H9 (cell line): ENCODE measurements around the gene EEF2K. TPM values are rescaled to one million over a fixed set of nuclear protein-coding genes. Genes with fewer than 3 reads are reported as not detected.

Experiments used
- DNase-seq: peaks from one replicate; pipeline ENCODE4 v3.0.0-alpha.2; 2017
- H2AFZ ChIP-seq: one replicate; pipeline ENCODE4 v1.6.1; 2013; ENCODE audit warnings: mild to moderate bottlenecking, low read length, control low read depth, moderate library complexity
- H2AK5ac ChIP-seq: 2 replicates; pipeline ENCODE4 v1.6.1; 2013; ENCODE audit warnings: low read length, control low read depth, mixed read lengths; ENCODE audit not compliant: insufficient read length
- H2BK120ac ChIP-seq: one replicate; pipeline ENCODE4 v1.6.1; 2013; ENCODE audit warnings: low read depth, mild to moderate bottlenecking, low read length, control low read depth, inconsistent platforms; ENCODE audit not compliant: poor library complexity, severe bottlenecking
- H2BK12ac ChIP-seq: 2 replicates; pipeline ENCODE4 v1.6.1; 2013; ENCODE audit warnings: low read length, control low read depth, mixed read lengths, low read depth; ENCODE audit not compliant: insufficient read length
- H2BK15ac ChIP-seq: 2 replicates; pipeline ENCODE4 v1.6.1; 2013; ENCODE audit warnings: low read depth, low read length, control low read depth
- H2BK20ac ChIP-seq: one replicate; pipeline ENCODE4 v1.6.1; 2013; ENCODE audit warnings: low read depth, mild to moderate bottlenecking, low read length, control low read depth, inconsistent platforms; ENCODE audit not compliant: poor library complexity, severe bottlenecking
- H2BK5ac ChIP-seq: 2 replicates; pipeline ENCODE4 v1.6.1; 2013; ENCODE audit warnings: low read length, control low read depth, mixed read lengths; ENCODE audit not compliant: insufficient read length
- H3K14ac ChIP-seq: 2 replicates; pipeline ENCODE4 v1.6.1; 2013; ENCODE audit warnings: low read length, control low read depth; ENCODE audit not compliant: insufficient read depth
- H3K18ac ChIP-seq: 2 replicates; pipeline ENCODE4 v1.6.1; 2013; ENCODE audit warnings: low read depth, mild to moderate bottlenecking, mixed read lengths, low read length, control low read depth; ENCODE audit not compliant: insufficient read length
- H3K23ac ChIP-seq: 2 replicates; pipeline ENCODE4 v1.6.1; 2013; ENCODE audit warnings: low read length, control low read depth, mixed read lengths, low read depth; ENCODE audit not compliant: insufficient read length
- H3K23me2 ChIP-seq: 2 replicates; pipeline ENCODE4 v1.6.1; 2013; ENCODE audit warnings: low read depth, mild to moderate bottlenecking, mixed read lengths, low read length, control low read depth; ENCODE audit not compliant: insufficient read length, poor library complexity, severe bottlenecking
- H3K27ac ChIP-seq: 2 replicates; pipeline ENCODE4 v1.5.1; 2013; ENCODE audit warnings: low read length, control low read depth, mixed read lengths, low read depth; ENCODE audit not compliant: insufficient read length
- H3K27me3 ChIP-seq: 2 replicates; pipeline ENCODE4 v1.6.1; 2013; ENCODE audit warnings: low read length, control low read depth, inconsistent platforms; ENCODE audit not compliant: insufficient read depth
- H3K4ac ChIP-seq: 2 replicates; pipeline ENCODE4 v1.6.1; 2013; ENCODE audit warnings: low read depth, mild to moderate bottlenecking, control low read depth, inconsistent platforms, low read length, moderate library complexity
- H3K4me1 ChIP-seq: 2 replicates; pipeline ENCODE4 v1.6.1; 2013; ENCODE audit warnings: low read length, control low read depth, inconsistent platforms; ENCODE audit not compliant: insufficient read depth
- H3K4me2 ChIP-seq: 2 replicates; pipeline ENCODE4 v1.6.1; 2013; ENCODE audit warnings: low read length, control low read depth, mixed read lengths; ENCODE audit not compliant: insufficient read length, insufficient read depth
- H3K56ac ChIP-seq: 2 replicates; pipeline ENCODE4 v1.6.1; 2013; ENCODE audit warnings: low read depth, mild to moderate bottlenecking, mixed read lengths, low read length, control low read depth; ENCODE audit not compliant: insufficient read length
- H3K79me1 ChIP-seq: 2 replicates; pipeline ENCODE4 v1.6.1; 2013; ENCODE audit warnings: low read depth, mild to moderate bottlenecking, moderate library complexity, low read length, control low read depth, inconsistent platforms; ENCODE audit not compliant: insufficient read depth, poor library complexity, severe bottlenecking
- H3K79me2 ChIP-seq: 2 replicates; pipeline ENCODE4 v1.6.1; 2013; ENCODE audit warnings: low read length, control low read depth, inconsistent platforms; ENCODE audit not compliant: insufficient read depth
- H3K9ac ChIP-seq: 2 replicates; pipeline ENCODE4 v1.6.1; 2013; ENCODE audit warnings: low read length, control low read depth, mixed read lengths; ENCODE audit not compliant: insufficient read length; ENCODE audit errors: extremely low read depth
- H3K9me3 ChIP-seq: one replicate; pipeline ENCODE4 v1.6.1; 2013; ENCODE audit warnings: low read depth, low read length, inconsistent platforms; ENCODE audit not compliant: control insufficient read depth
- H3T11ph ChIP-seq: one replicate; pipeline ENCODE4 v1.6.1; 2013; ENCODE audit warnings: mild to moderate bottlenecking, low read length, control low read depth, inconsistent platforms
- H4K20me1 ChIP-seq: one replicate; pipeline ENCODE4 v1.6.1; 2013; ENCODE audit not compliant: control insufficient read depth, insufficient read length, insufficient read depth
- H4K5ac ChIP-seq: 2 replicates; pipeline ENCODE4 v1.6.1; 2013; ENCODE audit warnings: low read depth, mild to moderate bottlenecking, mixed read lengths, low read length, control low read depth; ENCODE audit not compliant: insufficient read length
- H4K8ac ChIP-seq: replicated peaks from 2 replicates; pipeline ENCODE4 v1.6.1; 2013; ENCODE audit warnings: low read length, control low read depth, mixed read lengths, low read depth; ENCODE audit not compliant: insufficient read length
- H4K91ac ChIP-seq: 2 replicates; pipeline ENCODE4 v1.6.1; 2013; ENCODE audit warnings: low read depth, mild to moderate bottlenecking, moderate library complexity, mixed read lengths, low read length, control low read depth; ENCODE audit not compliant: insufficient read length
- H3K27ac Mint-ChIP-seq, 3 experiments: 2 replicates in 2 of 3; 3 replicates in 1 of 3; pipeline ENCODE4 v1.8.0; 2020 to 2021; ENCODE audit warnings: mixed read lengths in 3 of 3, mild to moderate bottlenecking in 1 of 3, moderate library complexity in 1 of 3
- H3K27me3 Mint-ChIP-seq: 2 replicates; pipeline ENCODE4 v1.8.0; 2021; ENCODE audit warnings: low read depth, mild to moderate bottlenecking, moderate library complexity, mixed read lengths
- H3K36me3 Mint-ChIP-seq, 3 experiments: 2 replicates in 2 of 3; 3 replicates in 1 of 3; pipeline ENCODE4 v1.8.0; 2020 to 2021; ENCODE audit warnings: low read depth in 3 of 3, mixed read lengths in 3 of 3; ENCODE audit not compliant: insufficient read depth in 1 of 3
- H3K4me1 Mint-ChIP-seq, 2 experiments: 2 replicates each; pipeline ENCODE4 v1.8.0; 2020; ENCODE audit warnings: mixed read lengths in 2 of 2
- H3K4me3 Mint-ChIP-seq, 2 experiments: 2 replicates in 1 of 2; 3 replicates in 1 of 2; pipeline ENCODE4 v1.8.0; 2020 to 2021; ENCODE audit warnings: mild to moderate bottlenecking in 2 of 2, mixed read lengths in 2 of 2, moderate library complexity in 1 of 2
- H3K9me3 Mint-ChIP-seq, 2 experiments: 2 replicates in 1 of 2; 3 replicates in 1 of 2; pipeline ENCODE4 v1.8.0; 2020; ENCODE audit warnings: mild to moderate bottlenecking in 2 of 2, mixed read lengths in 2 of 2, moderate library complexity in 1 of 2
- CTCF ChIP-seq: fragments of 200-600 bp; sonication (generic); conservative IDR thresholded peaks from 3 replicates; pipeline ENCODE4 v1.8.0; 2021; ENCODE audit warnings: antibody characterized with exemption, mild to moderate bottlenecking
- WGBS: extraction: QIAGEN DNeasy Blood & Tissue Kit; methylation state at CpG from one replicate; pipeline ENCODE4 v1.1.7; 2013; ENCODE audit warnings: missing lambda C conversion rate, low lambda C conversion rate, mixed read lengths; ENCODE audit not compliant: insufficient read length; ENCODE audit errors: extremely low coverage; 5-methylcytosine and 5-hydroxymethylcytosine counted together
- total RNA-seq: library from RNA; stranded (reverse); gene quantifications from 2 replicates; pipeline ENCODE4 v1.2.1, GENCODE V29; 2021

The EEF2K gene
- total RNA-seq, 1 experiment from 2014 or later = 20.7 TPM

DNA sequence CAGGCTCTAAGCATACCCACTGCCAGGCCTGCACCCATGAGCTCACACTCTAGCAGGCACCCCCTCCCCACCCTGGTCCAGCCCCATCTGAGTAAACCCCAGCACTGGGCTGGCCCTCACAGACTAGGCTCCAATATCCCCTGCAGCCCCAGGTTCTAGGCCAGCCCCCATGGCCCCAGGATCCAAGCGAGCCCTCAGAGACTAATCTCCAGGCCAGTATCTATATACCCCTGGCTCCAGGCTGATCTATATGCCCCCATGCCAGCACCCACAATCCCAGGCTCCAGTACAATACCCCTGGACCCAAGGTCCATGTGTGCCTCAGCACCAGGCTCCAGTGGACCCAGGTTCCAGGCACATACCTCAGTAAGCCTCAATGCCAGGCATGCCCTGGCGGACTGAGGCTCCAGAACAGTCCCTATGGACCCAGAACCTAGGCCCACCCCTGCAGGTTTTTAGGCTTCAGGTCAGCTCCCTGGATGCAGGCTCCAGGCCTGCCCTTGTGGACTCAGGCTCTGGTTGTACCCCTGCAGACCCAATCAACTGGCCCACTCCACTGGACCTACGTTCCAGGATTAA lies 129.7 kb downstream of the EEF2K start:
- Histone ChIP-seq H3K9me3 (no peaks in the 10 kb centered on the region), H2BK20ac (no peak overlapping the region), H2BK12ac (no peak overlapping the region), H3K23me2 (no peaks in the 10 kb centered on the region), H2BK15ac (no peak overlapping the region), H2AFZ (no peak overlapping the region), H4K8ac (no peak overlapping the region), H3K27me3 (no peaks in the 10 kb centered on the region), H2BK120ac (no peak overlapping the region), H3K56ac (no peak overlapping the region), H3K18ac (no peak overlapping the region), H3K4ac (no peak overlapping the region), H2BK5ac (no peak overlapping the region), H3K23ac (no peak overlapping the region), H4K5ac (no peak overlapping the region), H4K91ac (no peak overlapping the region), H3K9ac (no peak overlapping the region), H3K79me2 (no peaks in the 10 kb centered on the region), H3K4me1 (no peaks in the 10 kb centered on the region), H3K4me2 (no peak overlapping the region), H3K14ac (no peak overlapping the region), H4K20me1 (no peaks in the 10 kb centered on the region), H2AK5ac (no peak overlapping the region), H3T11ph (no peak overlapping the region), H3K27ac (no peak overlapping the region), H3K79me1 (no peaks in the 10 kb centered on the region)
- no peak for TF ChIP-seq CTCF
- Mint-ChIP-seq H3K27ac (peak overlapping the region in 1 of 3 experiments; percentile 24; a peak in 1 of 7 replicates), H3K4me1 (no peaks in the 10 kb centered on the region), H3K36me3 (peaks cover 53 to 85% (median 78%) of the 10 kb centered on the region in 3 experiments), H3K4me3 (no peak overlapping the region), H3K9me3 (peaks cover 24 to 29% of the 10 kb centered on the region in 2 experiments), H3K27me3 (no peaks in the 10 kb centered on the region; the same call in 1 of the 2 replicates)
- DNase-seq = no peak
- no CpG with 5 or more reads among the region's 3 CpGs for WGBS
